Activated naive CD4-positive, alpha-beta T cell treated with Interleukin-2 at 50 U/mL for 16 hours (primary cell): ENCODE data around the gene CCDC194.

Source experiments
- DNase-seq: peaks from one replicate; pipeline ENCODE4 v3.0.0-alpha.2; 2020

CCDC194 gene

GRCh38 chr19:17405250-17406045 is 11.5 kb upstream of the CCDC194 start, which contains the start of gene BST2:
BST2 (minus strand) TSS chr19:17405630; CDS start chr19:17405575, 55 bp downstream.
- DNase-seq: peak; percentile 48

- DNase-seq: peak; percentile 10
Measured at GRCh38 chr19:17404621-17405249, 10.7 kb upstream of the CCDC194 start.

- DNase-seq: peak; percentile 16
Measured at GRCh38 chr19:17404015-17404414, 10.0 kb upstream of the CCDC194 start.

GRCh38 chr19:17402982-17403855 is 9.2 kb upstream of the CCDC194 start:
- peak; percentile 35 for DNase-seq

GRCh38 chr19:17401628-17402027 is 7.6 kb upstream of the CCDC194 start:
- DNase-seq: no peak

- DNase-seq: no peak
Measured at GRCh38 chr19:17398902-17399527, 5.0 kb upstream of the CCDC194 start.

GRCh38 chr19:17394891-17395415 is 957 bp upstream of the CCDC194 start:
- peak; percentile 79 for DNase-seq

- no peak for DNase-seq
Measured at GRCh38 chr19:17393002-17393401, 994 bp downstream of the CCDC194 start.

GRCh38 chr19:17391371-17392151 is 2.4 kb downstream of the CCDC194 start:
- no peak for DNase-seq

- DNase-seq: peak; percentile 94
Measured at GRCh38 chr19:17390665-17391370, 3.2 kb downstream of the CCDC194 start.

GRCh38 chr19:17389957-17390664 is 3.9 kb downstream of the CCDC194 start:
- peak; percentile 12 for DNase-seq

- no peak for DNase-seq
Measured at GRCh38 chr19:17389288-17389687, 4.7 kb downstream of the CCDC194 start.

- peak; percentile 70 for DNase-seq
Measured at GRCh38 chr19:17385878-17386611, 8.0 kb downstream of the CCDC194 start.

GRCh38 chr19:17380426-17381138 is 13.4 kb downstream of the CCDC194 start:
- DNase-seq: no peak

- no peak for DNase-seq
Measured at GRCh38 chr19:17379221-17379631, 14.8 kb downstream of the CCDC194 start.

- no peak for DNase-seq
Measured at GRCh38 chr19:17378271-17378670, 15.7 kb downstream of the CCDC194 start.

- no peak for DNase-seq
Measured at GRCh38 chr19:17376935-17377600, 16.9 kb downstream of the CCDC194 start, which contains the start of gene PLVAP. PLVAP (minus strand) TSS chr19:17377342; CDS start chr19:17377288, 54 bp downstream.

- DNase-seq: no peak
Measured at GRCh38 chr19:17370026-17370587, 23.9 kb downstream of the CCDC194 start.
